Stimulated activated CD8-positive, alpha-beta memory T cell treated with anti-CD3 and anti-CD28 coated beads, Interleukin-4, amount 100 ng/mL, for 1 hour (primary cell): ENCODE results near the gene EGFLAM.
"Not testable (repeated sequence)": the region's sequence is repeated elsewhere in the genome, so short reads cannot be mapped to it uniquely, and the experiment has no call there.

Experiments
- DNase-seq, 2 donors: peaks; one replicate each; pipeline ENCODE4 v3.0.0-alpha.2; 2020; ENCODE audit warnings: low read depth in 2 of 2, low spot score in 1 of 2

Gene EGFLAM

GRCh38 chr5:38413696-38414095 is 155.3 kb downstream of the EGFLAM start:
- no peak for DNase-seq

GRCh38 chr5:38414348-38414747 is 156.0 kb downstream of the EGFLAM start:
- no peak for DNase-seq

GRCh38 chr5:38415772-38416171 is 157.4 kb downstream of the EGFLAM start:
- DNase-seq, result not testable (repeated sequence)

- DNase-seq, result no peak
These were observed 159.3 kb downstream of the EGFLAM start for GRCh38 chr5:38417658-38418017.

- DNase-seq, result no peak
These were observed 161.9 kb downstream of the EGFLAM start for GRCh38 chr5:38420246-38420645.

- no peak for DNase-seq
These were observed 162.5 kb downstream of the EGFLAM start for GRCh38 chr5:38420691-38421390.

GRCh38 chr5:38422622-38423021 is 164.3 kb downstream of the EGFLAM start:
- no peak for DNase-seq

- no peak for DNase-seq
These were observed 165.2 kb downstream of the EGFLAM start for GRCh38 chr5:38423276-38424147.

- no peak for DNase-seq
These were observed 166.0 kb downstream of the EGFLAM start for GRCh38 chr5:38424148-38425060.

GRCh38 chr5:38426490-38426889 is 168.1 kb downstream of the EGFLAM start:
- no peak for DNase-seq

- no peak for DNase-seq
These were observed 168.9 kb downstream of the EGFLAM start for GRCh38 chr5:38426986-38427950.

GRCh38 chr5:38431242-38431853 is 173.0 kb downstream of the EGFLAM start:
- DNase-seq, result no peak

- no peak for DNase-seq
These were observed 175.0 kb downstream of the EGFLAM start for GRCh38 chr5:38433160-38433861.

GRCh38 chr5:38434966-38435705 is 176.8 kb downstream of the EGFLAM start:
- DNase-seq, result no peak

GRCh38 chr5:38438757-38439156 is 180.4 kb downstream of the EGFLAM start:
- DNase-seq, result no peak

- peak; percentile 44 to 64 for DNase-seq
These were observed 183.3 kb downstream of the EGFLAM start for GRCh38 chr5:38441453-38442246.

GRCh38 chr5:38442247-38442573 is 183.9 kb downstream of the EGFLAM start:
- no peak for DNase-seq

GRCh38 chr5:38443390-38443789 is 185.0 kb downstream of the EGFLAM start:
- no peak for DNase-seq
